Trophoblast cell (in vitro differentiated cells and primary cell): Measurements from ENCODE around the gene LRMDA.
A peak's percentile ranks its signal among the peaks of the same experiment; 100 is the strongest.

ENCODE experiments used
- DNase-seq, 2 donors: peaks; one replicate each; pipeline ENCODE4 v3.0.0-alpha.2; 2016
- H2AFZ ChIP-seq: 2 replicates; pipeline ENCODE4 v1.6.1; 2013; ENCODE audit warnings: low read length, moderate library complexity, mild to moderate bottlenecking; ENCODE audit not compliant: insufficient read depth, poor library complexity
- H2AK5ac ChIP-seq: 2 replicates; pipeline ENCODE4 v1.6.1; 2013; ENCODE audit warnings: mild to moderate bottlenecking, low read length
- H2BK120ac ChIP-seq: 2 replicates; pipeline ENCODE4 v1.6.1; 2013; ENCODE audit warnings: low read length, mild to moderate bottlenecking, moderate library complexity; ENCODE audit not compliant: insufficient read depth, poor library complexity
- H2BK12ac ChIP-seq: 2 replicates; pipeline ENCODE4 v1.6.1; 2013; ENCODE audit warnings: mild to moderate bottlenecking, low read length, moderate library complexity
- H2BK5ac ChIP-seq: 2 replicates; pipeline ENCODE4 v1.6.1; 2013; ENCODE audit warnings: low read length, low read depth, moderate library complexity, mild to moderate bottlenecking; ENCODE audit not compliant: poor library complexity
- H3K14ac ChIP-seq: 2 replicates; pipeline ENCODE4 v1.6.1; 2013; ENCODE audit warnings: mild to moderate bottlenecking, low read length
- H3K18ac ChIP-seq: 2 replicates; pipeline ENCODE4 v1.6.1; 2013; ENCODE audit warnings: mild to moderate bottlenecking, low read length
- H3K23ac ChIP-seq: 2 replicates; pipeline ENCODE4 v1.6.1; 2013; ENCODE audit warnings: low read length
- H3K27ac ChIP-seq: 2 replicates; pipeline ENCODE4 v1.5.1; 2013; ENCODE audit warnings: low read depth, mild to moderate bottlenecking, inconsistent platforms, low read length, moderate library complexity
- H3K27me3 ChIP-seq: 2 replicates; pipeline ENCODE4 v1.6.1; 2013; ENCODE audit warnings: inconsistent platforms, mild to moderate bottlenecking, low read length, moderate library complexity; ENCODE audit not compliant: insufficient read depth
- H3K36me3 ChIP-seq, 2 experiments: 1 replicate in 1 of 2; 2 replicates in 1 of 2; pipeline ENCODE4 v1.6.1; 2013; ENCODE audit warnings: low read length in 2 of 2, mild to moderate bottlenecking in 2 of 2, moderate library complexity in 1 of 2; ENCODE audit not compliant: insufficient read depth in 2 of 2, control insufficient read depth in 1 of 2
- H3K4ac ChIP-seq: 2 replicates; pipeline ENCODE4 v1.6.1; 2013; ENCODE audit warnings: low read depth, mild to moderate bottlenecking, low read length, moderate library complexity
- H3K4me1 ChIP-seq, 2 experiments: 1 replicate in 1 of 2; 2 replicates in 1 of 2; pipeline ENCODE4 v1.6.1; 2013; ENCODE audit warnings: low read length in 2 of 2, mild to moderate bottlenecking in 2 of 2, moderate library complexity in 1 of 2; ENCODE audit not compliant: insufficient read depth in 2 of 2, control insufficient read depth in 1 of 2
- H3K4me2 ChIP-seq: 2 replicates; pipeline ENCODE4 v1.6.1; 2013; ENCODE audit warnings: inconsistent platforms, mild to moderate bottlenecking, low read length, moderate library complexity
- H3K4me3 ChIP-seq: 2 replicates; pipeline ENCODE4 v1.5.1; 2013; ENCODE audit warnings: mild to moderate bottlenecking, low read depth, low read length, inconsistent platforms
- H3K79me1 ChIP-seq: one replicate; pipeline ENCODE4 v1.6.1; 2013; ENCODE audit warnings: low read length
- H3K79me2 ChIP-seq: 2 replicates; pipeline ENCODE4 v1.6.1; 2013; ENCODE audit warnings: low read length, mild to moderate bottlenecking; ENCODE audit not compliant: control insufficient read depth, insufficient read depth, poor library complexity
- H3K9ac ChIP-seq: 2 replicates; pipeline ENCODE4 v1.6.1; 2013; ENCODE audit warnings: mild to moderate bottlenecking, low read length
- H3K9me3 ChIP-seq: 2 replicates; pipeline ENCODE4 v1.6.1; 2013; ENCODE audit warnings: low read depth, mild to moderate bottlenecking, control low read depth, inconsistent platforms, low read length; ENCODE audit not compliant: insufficient read depth
- H4K12ac ChIP-seq: 2 replicates; pipeline ENCODE4 v1.6.1; 2013; ENCODE audit warnings: low read depth, mild to moderate bottlenecking, low read length, moderate library complexity
- H4K8ac ChIP-seq: 2 replicates; pipeline ENCODE4 v1.6.1; 2013; ENCODE audit warnings: low read depth, mild to moderate bottlenecking, low read length, moderate library complexity
- H4K91ac ChIP-seq: one replicate; pipeline ENCODE4 v1.6.1; 2013; ENCODE audit warnings: low read depth, mild to moderate bottlenecking, low read length, moderate library complexity
- WGBS: extraction: QIAGEN DNeasy Blood & Tissue Kit; methylation state at CpG from one replicate; pipeline ENCODE4 v1.1.7; 2013; ENCODE audit warnings: missing lambda C conversion rate; ENCODE audit not compliant: insufficient read length, insufficient coverage; ENCODE audit errors: extremely low coverage; 5-methylcytosine and 5-hydroxymethylcytosine counted together

Gene LRMDA

GRCh38 chr10:76257816-76258215, 826.4 kb downstream of the LRMDA start:
- no peak for DNase-seq
- Histone ChIP-seq H3K18ac (no peak overlapping the region), H3K79me2 (no peaks in the 10 kb centered on the region), H3K27me3 (no peaks in the 10 kb centered on the region), H4K8ac (peak overlapping the region; percentile 23), H3K36me3 (no peaks in the 10 kb centered on the region), H2BK5ac (peak overlapping the region; percentile 26), H3K9me3 (no peaks in the 10 kb centered on the region), H2AK5ac (no peak overlapping the region), H2BK120ac (peak overlapping the region; percentile 31), H3K27ac (no peak overlapping the region), H2AFZ (no peak overlapping the region), H3K4ac (no peak overlapping the region), H2BK12ac (peak overlapping the region; percentile 50), H3K23ac (no peak overlapping the region), H3K14ac (no peak overlapping the region), H4K12ac (no peak overlapping the region), H3K4me2 (no peak overlapping the region), H3K4me1 (peaks cover 0 to 5% of the 10 kb centered on the region in 2 experiments), H3K9ac (no peak overlapping the region), H3K79me1 (peaks cover 8% of the 10 kb centered on the region), H4K91ac (no peak overlapping the region), H3K4me3 (no peak overlapping the region)
- no CpG with 5 or more reads among the region's 1 CpG for WGBS

DNA sequence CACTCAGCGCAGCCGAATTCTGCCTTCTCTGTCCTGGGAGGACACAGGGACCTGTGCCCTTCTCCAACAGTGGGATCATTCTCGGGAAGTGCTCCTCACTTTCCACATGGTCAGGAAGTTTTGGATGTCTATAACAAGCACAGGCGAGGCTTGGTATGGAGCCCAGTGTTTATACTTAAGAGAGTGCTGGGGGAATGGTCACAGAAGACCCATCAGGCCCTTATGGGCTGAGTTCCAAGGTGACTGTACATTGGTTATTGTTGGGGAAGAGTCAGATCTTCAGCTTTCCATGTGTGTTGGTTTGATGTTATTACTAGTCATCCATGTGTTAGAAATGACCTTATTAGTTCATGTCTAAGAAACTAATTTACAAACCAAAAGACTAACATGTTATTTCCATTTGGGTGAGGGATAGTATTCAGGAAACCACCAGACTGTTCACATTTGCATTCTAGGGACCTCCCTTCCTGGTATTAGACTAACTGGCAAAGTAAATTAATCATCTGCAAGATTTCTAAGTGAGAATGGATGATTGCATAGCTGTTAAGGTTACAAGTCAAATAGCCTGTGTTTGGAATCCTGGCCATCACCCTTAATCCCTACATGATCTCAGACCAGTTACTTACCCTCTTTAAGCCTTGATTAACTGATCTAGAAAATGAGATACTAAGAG, 834.2 kb downstream of the LRMDA start:
- H3K79me2 ChIP-seq = no peaks in the 10 kb centered on the region
- no peaks in the 10 kb centered on the region for H3K4me1 ChIP-seq
- peak overlapping the region; percentile 2 for H4K91ac ChIP-seq
- H3K14ac ChIP-seq = no peak overlapping the region
- no peak overlapping the region for H3K9ac ChIP-seq
- H2AFZ ChIP-seq = no peak overlapping the region
- no peak overlapping the region for H3K27ac ChIP-seq
- H4K12ac ChIP-seq = no peak overlapping the region
- peaks cover 1% of the 10 kb centered on the region for H3K79me1 ChIP-seq
- no peak overlapping the region for H2AK5ac ChIP-seq
- H3K4me2 ChIP-seq = no peak overlapping the region
- WGBS = no CpG with 5 or more reads among the region's 4 CpGs
- no peak overlapping the region for H3K18ac ChIP-seq
- H3K27me3 ChIP-seq = no peaks in the 10 kb centered on the region
- peak overlapping the region; percentile 8 for H2BK12ac ChIP-seq
- no peak overlapping the region for H2BK5ac ChIP-seq
- H3K9me3 ChIP-seq = no peaks in the 10 kb centered on the region
- H3K36me3 ChIP-seq = no peaks in the 10 kb centered on the region
- no peak overlapping the region for H4K8ac ChIP-seq
- H3K23ac ChIP-seq = no peak overlapping the region
- DNase-seq = no peak
- H3K4me3 ChIP-seq = no peak overlapping the region
- no peak overlapping the region for H3K4ac ChIP-seq
- H2BK120ac ChIP-seq = peak overlapping the region; percentile 52

- Histone ChIP-seq H2AK5ac (no peak overlapping the region), H3K18ac (no peak overlapping the region), H3K9ac (no peak overlapping the region), H3K4me1 (no peaks in the 10 kb centered on the region), H3K23ac (no peak overlapping the region), H3K14ac (no peak overlapping the region), H3K36me3 (no peaks in the 10 kb centered on the region), H3K4me3 (no peak overlapping the region), H3K4me2 (no peak overlapping the region), H4K12ac (no peak overlapping the region), H3K79me1 (no peaks in the 10 kb centered on the region), H3K9me3 (no peaks in the 10 kb centered on the region), H4K91ac (no peak overlapping the region), H3K27ac (no peak overlapping the region), H2AFZ (no peak overlapping the region), H3K4ac (no peak overlapping the region), H3K27me3 (no peaks in the 10 kb centered on the region), H2BK120ac (no peak overlapping the region), H2BK5ac (no peak overlapping the region), H4K8ac (no peak overlapping the region), H3K79me2 (no peaks in the 10 kb centered on the region), H2BK12ac (no peak overlapping the region)
- DNase-seq = no peak
- no CpG with 5 or more reads among the region's 5 CpGs for WGBS
Measured at GRCh38 chr10:76268530-76268929, 837.1 kb downstream of the LRMDA start.

- Histone ChIP-seq H3K79me1 (no peaks in the 10 kb centered on the region), H3K14ac (no peak overlapping the region), H2AFZ (no peak overlapping the region), H2BK120ac (peak overlapping the region; percentile 29), H3K36me3 (no peaks in the 10 kb centered on the region), H3K9ac (no peak overlapping the region), H3K27ac (no peak overlapping the region), H2BK12ac (no peak overlapping the region), H3K4ac (no peak overlapping the region), H4K91ac (no peak overlapping the region), H3K79me2 (no peaks in the 10 kb centered on the region), H3K4me2 (no peak overlapping the region), H4K8ac (no peak overlapping the region), H4K12ac (no peak overlapping the region), H2BK5ac (no peak overlapping the region), H3K18ac (no peak overlapping the region), H2AK5ac (no peak overlapping the region), H3K4me1 (no peaks in the 10 kb centered on the region), H3K4me3 (no peak overlapping the region), H3K23ac (no peak overlapping the region), H3K27me3 (no peaks in the 10 kb centered on the region), H3K9me3 (no peaks in the 10 kb centered on the region)
- DNase-seq = no peak
- WGBS = no CpG with 5 or more reads among the region's 5 CpGs
Measured at GRCh38 chr10:76268954-76269353, 837.5 kb downstream of the LRMDA start.
